ENCODE data around the gene AP1G2. TPM values are rescaled to one million over a fixed set of nuclear protein-coding genes. Genes with fewer than 3 reads are reported as not detected.

Gene AP1G2
- total and polyA plus RNA-seq, 2 of the 13 experiments (the other 11 are each of a cell fraction or from before 2014, with no cell fraction given), result 96.9 to 611 TPM

- TF ChIP-seq KLF16 (CRISPR knock-in tag; IDR thresholded peaks at IDR 0.05), result no peak
- TF ChIP-seq THAP8 (CRISPR knock-in tag; IDR thresholded peaks at IDR 0.05; ENCODE audit: borderline replicate concordance), result 0 out of 2 replicates have a peak, but pooled peaks have one; percentile 88
- no peak for TF ChIP-seq ZNF816 (CRISPR knock-in tag; IDR thresholded peaks at IDR 0.05; ENCODE audit: borderline replicate concordance)
- peak; percentile 43; the same call in 1 of the 2 replicates for TF ChIP-seq HHEX (CRISPR knock-in tag; IDR thresholded peaks at IDR 0.05)
- no peak for TF ChIP-seq IRX3 (CRISPR knock-in tag; IDR thresholded peaks at IDR 0.05; ENCODE audit: borderline replicate concordance, low read depth)
- peak; percentile 79 for TF ChIP-seq ZNF446 (CRISPR knock-in tag; IDR thresholded peaks at IDR 0.05)
- TF ChIP-seq ZNF234 (CRISPR knock-in tag; conservative IDR thresholded peaks at IDR 0.05), result peak; percentile 64; the same call in 1 of the 2 replicates
- peak; percentile 59; the same call in 1 of the 2 replicates for TF ChIP-seq ZHX1 (CRISPR knock-in tag; IDR thresholded peaks at IDR 0.05; ENCODE audit: low read depth)
- TF ChIP-seq LBX2 (CRISPR knock-in tag; IDR thresholded peaks at IDR 0.05; ENCODE audit: borderline replicate concordance), result peak; percentile 72; the same call in 1 of the 2 replicates
- peak; percentile 20 for TF ChIP-seq AGO1 (IDR thresholded peaks at IDR 0.05; ENCODE audit: low read depth, low read length, poor library complexity, severe bottlenecking)
- peak; percentile 16 for TF ChIP-seq HNRNPH1 (optimal IDR thresholded peaks at IDR 0.05; ENCODE audit: low read depth, low read length)
- TF ChIP-seq ZNF318 (CRISPR knock-in tag; IDR thresholded peaks at IDR 0.05), result 0 out of 2 replicates have a peak, but pooled peaks have one; percentile 9
- TF ChIP-seq JUNB (CRISPR knock-in tag; IDR thresholded peaks at IDR 0.05; ENCODE audit: borderline replicate concordance), result peak; percentile 71; the same call in 1 of the 2 replicates
- no peak for TF ChIP-seq CBX1 (IDR thresholded peaks at IDR 0.05; ENCODE audit: low read depth)
- peak; percentile 21 for TF ChIP-seq PRPF4 (IDR thresholded peaks at IDR 0.05; ENCODE audit: low read depth, low read length, poor library complexity, severe bottlenecking)
- TF ChIP-seq U2AF2 (IDR thresholded peaks at IDR 0.05; ENCODE audit: low read depth, low read length), result no peak
- 0 out of 2 replicates have a peak, but pooled peaks have one; percentile 37 for TF ChIP-seq ZMYM2 (CRISPR knock-in tag; IDR thresholded peaks at IDR 0.05)
Observed at GRCh38 chr14:23550812-23551265, 16.8 kb downstream of the AP1G2 start (continued).
